ENCODE measurements around the gene CACFD1. TPM values are rescaled to one million over a fixed set of nuclear protein-coding genes. Genes with fewer than 3 reads are reported as not detected.

The CACFD1 gene
- total and polyA plus RNA-seq, 12 donors = 8.8 to 17.3 (median 10.8) TPM

DNA sequence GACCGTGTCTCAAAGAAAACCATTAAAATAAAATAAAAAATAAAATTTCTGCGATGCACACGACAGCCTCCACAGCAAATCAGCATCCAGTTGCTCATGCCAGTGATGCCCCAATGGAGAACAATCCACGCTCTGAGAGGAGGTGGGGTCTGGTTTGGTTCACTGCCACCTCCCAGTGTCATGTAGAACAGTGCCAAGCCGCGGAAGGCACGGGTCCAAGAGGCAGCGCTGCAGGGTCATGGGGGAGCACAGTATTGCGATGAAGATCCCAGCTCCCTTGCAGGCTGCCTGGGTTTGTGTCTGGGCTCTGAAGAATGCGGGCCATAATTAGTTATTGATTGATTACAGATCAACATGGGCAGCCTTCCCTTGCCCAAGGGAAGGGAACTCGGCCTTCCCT, 6.1 kb upstream of the CACFD1 start:
- H3K27me3 ChIP-seq = no peaks in the 10 kb centered on the region
- H3K36me3 ChIP-seq = no peaks in the 10 kb centered on the region
- intact Hi-C loops (cut with DNase I) = no loop called here
- 40 to 56% methylated on average over 11 of the region's 11 CpGs for WGBS, 2 donors
- H3K4me1 ChIP-seq = peaks cover 0 to under 1% (median 0%) of the 10 kb centered on the region in 9 donors
- no peak overlapping the region for H3K4me3 ChIP-seq
- no peaks in the 10 kb centered on the region for H3K9me3 ChIP-seq
- ATAC-seq = no peak
- no peak for DNase-seq
- no peak overlapping the region for H3K27ac ChIP-seq
- TF ChIP-seq, protein P1, sequence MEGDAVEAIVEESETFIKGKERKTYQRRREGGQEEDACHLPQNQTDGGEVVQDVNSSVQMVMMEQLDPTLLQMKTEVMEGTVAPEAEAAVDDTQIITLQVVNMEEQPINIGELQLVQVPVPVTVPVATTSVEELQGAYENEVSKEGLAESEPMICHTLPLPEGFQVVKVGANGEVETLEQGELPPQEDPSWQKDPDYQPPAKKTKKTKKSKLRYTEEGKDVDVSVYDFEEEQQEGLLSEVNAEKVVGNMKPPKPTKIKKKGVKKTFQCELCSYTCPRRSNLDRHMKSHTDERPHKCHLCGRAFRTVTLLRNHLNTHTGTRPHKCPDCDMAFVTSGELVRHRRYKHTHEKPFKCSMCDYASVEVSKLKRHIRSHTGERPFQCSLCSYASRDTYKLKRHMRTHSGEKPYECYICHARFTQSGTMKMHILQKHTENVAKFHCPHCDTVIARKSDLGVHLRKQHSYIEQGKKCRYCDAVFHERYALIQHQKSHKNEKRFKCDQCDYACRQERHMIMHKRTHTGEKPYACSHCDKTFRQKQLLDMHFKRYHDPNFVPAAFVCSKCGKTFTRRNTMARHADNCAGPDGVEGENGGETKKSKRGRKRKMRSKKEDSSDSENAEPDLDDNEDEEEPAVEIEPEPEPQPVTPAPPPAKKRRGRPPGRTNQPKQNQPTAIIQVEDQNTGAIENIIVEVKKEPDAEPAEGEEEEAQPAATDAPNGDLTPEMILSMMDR (IDR thresholded peaks at IDR 0.05) = no peak

DNA sequence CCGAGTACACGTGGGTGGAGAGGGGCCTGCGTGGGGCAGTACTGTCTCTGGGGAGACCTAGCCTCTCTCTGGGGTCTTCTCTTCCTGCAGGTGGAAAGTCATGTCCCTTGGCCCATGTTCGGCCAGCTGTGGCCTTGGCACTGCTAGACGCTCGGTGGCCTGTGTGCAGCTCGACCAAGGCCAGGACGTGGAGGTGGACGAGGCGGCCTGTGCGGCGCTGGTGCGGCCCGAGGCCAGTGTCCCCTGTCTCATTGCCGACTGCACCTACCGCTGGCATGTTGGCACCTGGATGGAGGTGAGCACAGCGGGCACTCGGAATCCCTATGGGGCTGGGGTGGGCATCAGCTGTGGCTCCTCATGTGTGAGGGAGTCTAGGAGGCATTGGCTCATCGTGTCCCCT, 5.5 kb upstream of the CACFD1 start:
- TF ChIP-seq, protein P1 (IDR thresholded peaks at IDR 0.05) = no peak
- Histone ChIP-seq H3K27ac (no peak overlapping the region), H3K4me1 (peaks cover 0 to 7% (median 6%) of the 10 kb centered on the region in 9 donors), H3K9me3 (no peaks in the 10 kb centered on the region), H3K27me3 (no peaks in the 10 kb centered on the region), H3K36me3 (no peaks in the 10 kb centered on the region), H3K4me3 (no peak overlapping the region)
- intact Hi-C loops (cut with DNase I) = no loop called here
- no peak for ATAC-seq
- 85 to 87% methylated on average over 19 of the region's 19 CpGs for WGBS, 2 donors
- no peak for DNase-seq

DNA sequence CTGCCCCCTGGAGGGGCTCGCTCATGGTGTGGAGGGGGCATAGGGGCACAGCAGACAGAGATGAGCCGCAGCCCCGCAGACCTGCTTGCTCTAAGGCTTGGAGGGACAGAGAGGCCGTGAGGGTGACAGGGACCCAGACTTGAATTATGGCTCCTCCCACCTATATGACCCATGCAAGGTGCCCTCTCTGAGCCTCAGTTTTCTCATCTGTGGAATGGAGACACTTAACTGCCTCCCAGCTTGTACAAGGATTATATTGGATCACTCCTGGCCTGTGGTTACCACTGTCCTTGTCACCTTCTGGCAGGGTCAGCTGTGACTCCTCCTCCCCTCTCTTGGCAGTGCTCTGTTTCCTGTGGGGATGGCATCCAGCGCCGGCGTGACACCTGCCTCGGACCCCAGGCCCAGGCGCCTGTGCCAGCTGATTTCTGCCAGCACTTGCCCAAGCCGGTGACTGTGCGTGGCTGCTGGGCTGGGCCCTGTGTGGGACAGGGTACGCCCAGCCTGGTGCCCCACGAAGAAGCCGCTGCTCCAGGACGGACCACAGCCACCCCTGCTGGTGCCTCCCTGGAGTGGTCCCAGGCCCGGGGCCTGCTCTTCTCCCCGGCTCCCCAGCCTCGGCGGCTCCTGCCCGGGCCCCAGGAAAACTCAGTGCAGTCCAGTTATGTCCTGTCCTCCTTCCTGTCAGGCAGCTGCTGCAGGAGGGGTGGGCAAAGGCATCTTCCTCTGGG, 4.7 kb upstream of the CACFD1 start:
- H3K4me3 ChIP-seq = no peak overlapping the region
- H3K27me3 ChIP-seq = no peaks in the 10 kb centered on the region
- H3K4me1 ChIP-seq = peaks cover 0 to 8% (median 6%) of the 10 kb centered on the region in 9 donors
- no peaks in the 10 kb centered on the region for H3K9me3 ChIP-seq
- ATAC-seq (no peak), DNase-seq (no peak)
- WGBS, 2 donors = 92% methylated on average over 20 of the region's 20 CpGs
- no peaks in the 10 kb centered on the region for H3K36me3 ChIP-seq
- TF ChIP-seq, protein P1 (IDR thresholded peaks at IDR 0.05) = no peak
- intact Hi-C loops (cut with DNase I) = loop anchor here in 2 of 10 donors (5.0 kb wide), 2 partner anchors 38 to 108 kb away; partner anchors contain the start of genes MED22 (in 1 of the 2), REXO4 (in 1 of the 2) and RPL7A (in 1 of the 2)
- H3K27ac ChIP-seq = no peak overlapping the region

DNA sequence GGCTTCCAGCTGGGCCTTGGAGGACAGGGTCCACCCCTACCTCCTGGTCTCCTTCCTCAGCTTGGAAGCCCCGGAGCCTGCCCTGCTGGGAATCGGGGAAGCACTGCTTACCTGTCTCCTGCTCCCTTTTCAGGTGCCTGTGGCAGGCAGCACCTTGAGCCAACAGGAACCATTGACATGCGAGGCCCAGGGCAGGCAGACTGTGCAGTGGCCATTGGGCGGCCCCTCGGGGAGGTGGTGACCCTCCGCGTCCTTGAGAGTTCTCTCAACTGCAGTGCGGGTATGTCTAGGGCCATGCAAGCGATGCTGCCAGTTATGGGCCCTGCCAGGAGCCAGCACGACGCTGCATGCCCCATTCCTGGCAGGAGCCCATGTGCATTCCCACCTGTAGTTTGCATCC, 3.8 kb upstream of the CACFD1 start:
- intact Hi-C loops (cut with DNase I) = loop anchor here in 2 of 10 donors (5.0 kb wide), 2 partner anchors 39 to 109 kb away; partner anchors contain the start of genes MED22 (in 1 of the 2), REXO4 (in 1 of the 2) and RPL7A (in 1 of the 2)

More for the DNA sequence above, 3.8 kb upstream of the CACFD1 start:
- TF ChIP-seq, protein P1 (IDR thresholded peaks at IDR 0.05) = no peak
- 93 to 96% methylated on average over 11 of the region's 11 CpGs for WGBS, 2 donors
- Histone ChIP-seq H3K9me3 (no peaks in the 10 kb centered on the region), H3K27me3 (no peaks in the 10 kb centered on the region), H3K27ac (no peak overlapping the region), H3K36me3 (no peaks in the 10 kb centered on the region), H3K4me3 (no peak overlapping the region), H3K4me1 (peaks cover 4 to 16% (median 14%) of the 10 kb centered on the region in 9 donors)
- DNase-seq (no peak), ATAC-seq (no peak)

Measured in heart right ventricle (tissue), 16 donors.